H1 (cell line): Measurements from ENCODE around the gene FAM76A. TPM values are rescaled to one million over a fixed set of nuclear protein-coding genes. Genes with fewer than 3 reads are reported as not detected.

ENCODE experiments used
- CTCF ChIA-PET: fragments of 300-600 bp; sonication (Branson Sonifier 250); formaldehyde crosslinking; loops from one replicate; lab custom pipeline; 2021; ENCODE audit not compliant: partially characterized antibody; lab: Charles Lee
- POLR2A ChIA-PET: fragments of 300-600 bp; sonication (Branson Sonifier 250); formaldehyde crosslinking; loops from one replicate; lab custom pipeline; 2021; ENCODE audit warnings: inconsistent platforms; ENCODE audit not compliant: partially characterized antibody; lab: Charles Lee
- DNase-seq, 2 experiments: peaks; one replicate each; pipeline versions ENCODE4 v3.0.0 to v3.0.0-alpha.2; 2010 to 2022; ENCODE audit warnings: low spot score in 2 of 2, low read depth in 1 of 2, mixed read lengths in 1 of 2
- FAIRE-seq: peaks from 2 replicates; lab custom pipeline; 2011; peaks lifted over from hg19 to GRCh38; lab: Jason Lieb, UNC
- H2AFZ ChIP-seq: 2 replicates; pipeline ENCODE4 v1.8.1; 2012; ENCODE audit warnings: low read length, inconsistent platforms
- H2AK5ac ChIP-seq: 2 replicates; pipeline ENCODE4 v1.6.1; 2013; ENCODE audit warnings: low read depth, low read length
- H2BK120ac ChIP-seq: replicated peaks from 2 replicates; pipeline ENCODE3; 2013; ENCODE audit warnings: low read depth, low read length, inconsistent platforms
- H2BK12ac ChIP-seq: 2 replicates; pipeline ENCODE4 v1.6.1; 2013; ENCODE audit warnings: low read depth, low read length
- H2BK15ac ChIP-seq: 2 replicates; pipeline ENCODE4 v1.6.1; 2013; ENCODE audit warnings: low read length
- H2BK20ac ChIP-seq: 2 replicates; pipeline ENCODE4 v1.6.1; 2013; ENCODE audit warnings: low read length
- H2BK5ac ChIP-seq: 2 replicates; pipeline ENCODE4 v1.6.1; 2013; ENCODE audit warnings: low read depth, low read length
- H3K14ac ChIP-seq: 2 replicates; pipeline ENCODE4 v1.6.1; 2013; ENCODE audit warnings: inconsistent platforms; ENCODE audit not compliant: insufficient read length
- H3K18ac ChIP-seq: 2 replicates; pipeline ENCODE4 v1.6.1; 2013; ENCODE audit warnings: low read length; ENCODE audit errors: extremely low read depth
- H3K23ac ChIP-seq: 2 replicates; pipeline ENCODE4 v1.6.1; 2013; ENCODE audit warnings: inconsistent platforms; ENCODE audit not compliant: insufficient read length
- H3K23me2 ChIP-seq: 2 replicates; pipeline ENCODE4 v1.6.1; 2013; ENCODE audit warnings: low read depth, low read length
- H3K27ac ChIP-seq: 2 replicates; pipeline ENCODE4 v1.6.1; 2011; ENCODE audit warnings: low read depth, low read length, inconsistent platforms
- H3K27me3 ChIP-seq, 4 experiments: replicated peaks in 1 of 4; 1 replicate in 1 of 4; 2 replicates in 3 of 4; pipeline versions ENCODE4 v1.6.1 to v1.8.1; 2011 to 2013; ENCODE audit warnings: low read length in 3 of 4, mild to moderate bottlenecking in 3 of 4, inconsistent platforms in 2 of 4, mixed read lengths in 2 of 4, moderate library complexity in 1 of 4; ENCODE audit not compliant: control insufficient read depth in 3 of 4, insufficient read depth in 3 of 4; ENCODE audit errors: extremely low read depth in 1 of 4
- H3K36me3 ChIP-seq, 4 experiments: 2 replicates each; pipeline versions ENCODE4 v1.6.1 to v1.8.1; 2011 to 2013; ENCODE audit warnings: mild to moderate bottlenecking in 4 of 4, low read length in 3 of 4, moderate library complexity in 2 of 4, control low read depth in 1 of 4, inconsistent platforms in 1 of 4; ENCODE audit not compliant: insufficient read depth in 4 of 4, control insufficient read depth in 2 of 4
- H3K4ac ChIP-seq: replicated peaks from 2 replicates; pipeline ENCODE3; 2013; ENCODE audit warnings: low read length, low read depth, mixed read lengths, inconsistent platforms; ENCODE audit not compliant: insufficient read length
- H3K4me1 ChIP-seq, 4 experiments: replicated peaks in 1 of 4; 1 replicate in 1 of 4; 2 replicates in 3 of 4; pipeline versions ENCODE4 v1.6.1 to v1.8.1; 2011 to 2013; ENCODE audit warnings: low read length in 3 of 4, inconsistent platforms in 2 of 4, mixed read lengths in 1 of 4; ENCODE audit not compliant: insufficient read depth in 4 of 4, control insufficient read depth in 3 of 4
- H3K4me2 ChIP-seq, 2 experiments: 2 replicates each; pipeline versions ENCODE4 v1.6.1 to v1.8.1; 2011 to 2013; ENCODE audit warnings: low read depth in 2 of 2, low read length in 2 of 2, control low read depth in 1 of 2, inconsistent platforms in 1 of 2, mild to moderate bottlenecking in 1 of 2; ENCODE audit not compliant: insufficient read depth in 1 of 2
- H3K4me3 ChIP-seq, 4 experiments: fragments of 200-600, 300-600 bp in 1 of 4; sonication (generic), shearing (Covaris generic), sonication (Bioruptor Twin) in 1 of 4; 2 replicates each; pipeline versions ENCODE4 v1.5.1 to v1.8.1; 2011 to 2016; ENCODE audit warnings: low read length in 4 of 4, low read depth in 3 of 4, control low read depth in 2 of 4, inconsistent platforms in 2 of 4, mild to moderate bottlenecking in 2 of 4, mixed read lengths in 1 of 4, moderate library complexity in 1 of 4; ENCODE audit not compliant: insufficient read depth in 2 of 4; ENCODE audit errors: extremely low read depth in 1 of 4
- H3K56ac ChIP-seq: replicated peaks from 2 replicates; pipeline ENCODE3; 2013; ENCODE audit warnings: low read depth, mild to moderate bottlenecking, mixed read lengths, low read length, inconsistent platforms; ENCODE audit not compliant: insufficient read length
- H3K79me1 ChIP-seq: 2 replicates; pipeline ENCODE4 v1.6.1; 2013; ENCODE audit warnings: low read depth, low read length, control low read depth
- H3K79me2 ChIP-seq, 2 experiments: 2 replicates each; pipeline versions ENCODE4 v1.6.1 to v1.8.1; 2012 to 2013; ENCODE audit warnings: low read length in 2 of 2, mild to moderate bottlenecking in 2 of 2, inconsistent platforms in 1 of 2; ENCODE audit not compliant: insufficient read depth in 2 of 2, control insufficient read depth in 1 of 2
- H3K9ac ChIP-seq, 4 experiments: replicated peaks in 1 of 4; 1 replicate in 1 of 4; 2 replicates in 3 of 4; pipeline versions ENCODE4 v1.6.1 to v1.8.1; 2011 to 2013; ENCODE audit warnings: low read depth in 3 of 4, low read length in 3 of 4, control low read depth in 2 of 4, mild to moderate bottlenecking in 2 of 4, moderate library complexity in 2 of 4, inconsistent platforms in 1 of 4; ENCODE audit errors: extremely low read depth in 1 of 4
- H3K9me3 ChIP-seq, 2 experiments: 2 replicates each; pipeline versions ENCODE4 v1.6.1 to v1.8.1; 2012 to 2013; ENCODE audit warnings: mild to moderate bottlenecking in 2 of 2, moderate library complexity in 2 of 2, control low read depth in 1 of 2, inconsistent platforms in 1 of 2, low read depth in 1 of 2, low read length in 1 of 2, mixed read lengths in 1 of 2; ENCODE audit not compliant: insufficient read depth in 2 of 2
- H4K20me1 ChIP-seq, 2 experiments: replicated peaks in 1 of 2; 2 replicates each; pipeline versions ENCODE3 to v1.8.1; 2011 to 2013; ENCODE audit warnings: inconsistent platforms in 2 of 2, low read length in 2 of 2, mild to moderate bottlenecking in 1 of 2; ENCODE audit not compliant: insufficient read depth in 2 of 2, control insufficient read depth in 1 of 2
- H4K5ac ChIP-seq: 2 replicates; pipeline ENCODE4 v1.6.1; 2013; ENCODE audit warnings: low read length, low read depth, mixed read lengths, inconsistent platforms; ENCODE audit not compliant: insufficient read length
- H4K8ac ChIP-seq: 2 replicates; pipeline ENCODE4 v1.8.0; 2013; ENCODE audit warnings: mild to moderate bottlenecking, moderate library complexity, low read length, inconsistent platforms; ENCODE audit not compliant: insufficient read depth; ENCODE audit errors: extremely low read depth
- H4K91ac ChIP-seq: replicated peaks from 2 replicates; pipeline ENCODE3; 2013; ENCODE audit warnings: low read length, mixed read lengths, inconsistent platforms; ENCODE audit not compliant: insufficient read length
- CBX8 ChIP-seq: fragments of 300-800, 300-1000 bp; sonication (generic); IDR thresholded peaks from 2 replicates; pipeline ENCODE4 v1.7.1; 2016; ENCODE audit warnings: low read depth, low read length, borderline replicate concordance
- GABPA ChIP-seq: IDR thresholded peaks from 2 replicates; pipeline ENCODE4 v1.6.1; 2011; ENCODE audit warnings: mild to moderate bottlenecking, low read length, moderate library complexity, borderline replicate concordance; ENCODE audit not compliant: insufficient read depth
- GTF2F1 ChIP-seq: IDR thresholded peaks from 2 replicates; pipeline ENCODE4 v1.6.1; 2012; ENCODE audit warnings: low read depth, low read length, improper control_type of control experiment, borderline replicate concordance
- NANOG ChIP-seq: IDR thresholded peaks from 2 replicates; pipeline ENCODE4 v1.6.1; 2011; ENCODE audit warnings: low read length, low read depth, mild to moderate bottlenecking, inconsistent platforms; ENCODE audit not compliant: insufficient read depth, poor library complexity, severe bottlenecking
- RAD21 ChIP-seq, 2 experiments: IDR thresholded peaks in 1 of 2; conservative IDR thresholded peaks in 1 of 2; 2 replicates each; pipeline ENCODE4 v1.6.1; 2011; ENCODE audit warnings: low read depth in 2 of 2, low read length in 2 of 2, improper control_type of control experiment in 1 of 2, inconsistent platforms in 1 of 2, mild to moderate bottlenecking in 1 of 2, moderate library complexity in 1 of 2
- RXRA ChIP-seq: IDR thresholded peaks from 2 replicates; pipeline ENCODE4 v1.6.1; 2011; ENCODE audit warnings: low read depth, mild to moderate bottlenecking, low read length, moderate library complexity; ENCODE audit not compliant: insufficient read depth
- SP1 ChIP-seq: IDR thresholded peaks from 2 replicates; pipeline ENCODE4 v1.6.1; 2011; ENCODE audit warnings: low read depth, low read length
- TBP ChIP-seq: IDR thresholded peaks from 2 replicates; pipeline ENCODE4 v1.6.1; 2011; ENCODE audit warnings: low read depth, low read length, improper control_type of control experiment
- WGBS, 2 experiments: shearing (Covaris generic) in 1 of 2; methylation state at CpG; one replicate each; pipeline versions ENCODE4 v1.1.6 to v1.1.7; 2013 to 2015; ENCODE audit warnings: low lambda C conversion rate in 2 of 2, mixed read lengths in 2 of 2, inconsistent platforms in 1 of 2, low coverage in 1 of 2, missing lambda C conversion rate in 1 of 2; ENCODE audit not compliant: insufficient replicate concordance in 2 of 2, insufficient coverage in 1 of 2, insufficient read length in 1 of 2; ENCODE audit errors: extremely low coverage in 1 of 2, missing lambda C conversion rate in 1 of 2; 5-methylcytosine and 5-hydroxymethylcytosine counted together
- polyA plus RNA-seq, 7 experiments: library from polyadenylated mRNA; depleted of rRNA in 3 of 7; stranded (reverse) in 5 of 7; unstranded in 2 of 7; fragments of >200 nt in 5 of 7; fragments of 200-250 nt in 2 of 7; gene quantifications; 1 replicate in 5 of 7; 2 replicates in 1 of 7; 4 replicates in 1 of 7; pipeline versions ENCODE4 v1.2.1 to v1.2.3, GENCODE V29; 2011 to 2013; ENCODE audit warnings: missing spikeins in 2 of 7, mixed read lengths in 2 of 7
- total RNA-seq: library from RNA; stranded (reverse); fragmentation: NEBNext Ultra II Directional; extraction: Animal tissue kit (Norgen Biotek cat#: 25700); gene quantifications from 2 replicates; pipeline ENCODE4 v1.2.1, GENCODE V29; 2021
- TF ChIP-seq, protein P1 (sequence below): IDR thresholded peaks from 2 replicates; pipeline ENCODE4 v1.6.1; 2011; ENCODE audit warnings: low read depth, mild to moderate bottlenecking, low read length; ENCODE audit not compliant: insufficient read depth
- TF ChIP-seq, protein P2 (sequence below): IDR thresholded peaks from 2 replicates; pipeline ENCODE4 v1.6.1; 2012; ENCODE audit warnings: inconsistent platforms

Gene FAM76A
- total and polyA plus RNA-seq, 2 of the 8 experiments (the other 6 are each of a cell fraction or from before 2014, with no cell fraction given), result 3.4 to 16.2 TPM

DNA sequence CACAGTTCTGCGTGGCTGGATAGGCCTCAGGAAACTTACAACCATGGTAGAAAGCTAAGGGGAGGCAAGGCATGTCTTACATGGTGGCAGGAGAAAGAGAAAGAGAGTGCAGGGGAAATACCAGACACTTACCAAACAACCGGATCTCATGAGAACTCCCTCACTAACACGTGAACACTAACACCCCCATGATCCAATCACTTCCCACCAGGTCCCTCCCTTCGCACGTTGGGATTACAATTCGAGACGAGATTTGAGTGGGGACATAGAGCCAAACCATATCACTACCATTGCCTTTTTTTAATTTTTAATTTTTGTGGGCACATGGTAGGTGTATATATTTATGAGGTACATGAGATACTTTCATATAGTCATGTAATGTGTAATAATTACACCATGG is 81.0 kb downstream of the FAM76A start:
- no peak for FAIRE-seq
- Histone ChIP-seq H3K4me1 (peaks cover 0 to 5% (median 2%) of the 10 kb centered on the region in 4 experiments; a peak in 2 of 7 replicates), H2BK12ac (peak overlapping the region; percentile 56; the same call in 1 of the 2 replicates), H3K79me2 (no peaks in the 10 kb centered on the region), H2BK5ac (peak overlapping the region; percentile 10; the same call in 1 of the 2 replicates), H3K4me2 (no peak overlapping the region), H3K14ac (no peak overlapping the region), H3K18ac (0 out of 2 replicates have a peak overlapping the region, but pooled peaks have one; percentile 15), H3K36me3 (no peaks in the 10 kb centered on the region), H3K23me2 (no peaks in the 10 kb centered on the region), H2BK120ac (no peak overlapping the region), H3K27ac (0 out of 2 replicates have a peak overlapping the region, but pooled peaks have one; percentile 47), H2AK5ac (no peak overlapping the region), H2BK20ac (no peak overlapping the region), H4K8ac (peak overlapping the region; percentile 28; the same call in 1 of the 2 replicates), H4K20me1 (no peaks in the 10 kb centered on the region), H3K79me1 (no peaks in the 10 kb centered on the region), H3K9ac (no peak overlapping the region; a peak in 1 of 7 replicates), H3K27me3 (peaks cover 0 to 1% (median 0%) of the 10 kb centered on the region in 4 experiments; a peak in 1 of 7 replicates), H3K9me3 (no peaks in the 10 kb centered on the region), H2BK15ac (no peak overlapping the region), H3K56ac (no peak overlapping the region), H4K91ac (peak overlapping the region; percentile 65), H3K4ac (no peak overlapping the region), H2AFZ (no peak overlapping the region), H4K5ac (no peak overlapping the region), H3K4me3 (no peak overlapping the region), H3K23ac (no peak overlapping the region)
- POLR2A ChIA-PET, result interaction anchor here (2.0 to 2.5 kb wide), 2 partner anchors 24 kb away, joined by 7 to 8 read pairs; partner anchors contain the start of gene PPP1R8
- no peak for DNase-seq
- CTCF ChIA-PET, result no interaction called here
- 91% methylated on average over 7 of the region's 7 CpGs; no CpG with 5 or more reads in 1 of the 2 experiments for WGBS, 2 experiments
- TF ChIP-seq RXRA, result no peak
- no peak for TF ChIP-seq GABPA
- TF ChIP-seq, protein P1, sequence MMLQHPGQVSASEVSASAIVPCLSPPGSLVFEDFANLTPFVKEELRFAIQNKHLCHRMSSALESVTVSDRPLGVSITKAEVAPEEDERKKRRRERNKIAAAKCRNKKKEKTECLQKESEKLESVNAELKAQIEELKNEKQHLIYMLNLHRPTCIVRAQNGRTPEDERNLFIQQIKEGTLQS, result no peak
- no peak for TF ChIP-seq NANOG
- TF ChIP-seq RAD21 (IDR thresholded peaks at IDR 0.05 in 1 of 2, conservative IDR thresholded peaks at IDR 0.05 in 1 of 2; ENCODE audit: low read depth in 2 of 2, low read length in 2 of 2), result no peak
- no peak for TF ChIP-seq SP1
- no peak for TF ChIP-seq GTF2F1
- TF ChIP-seq CBX8, result no peak
- TF ChIP-seq TBP, result no peak
- TF ChIP-seq, protein P2, sequence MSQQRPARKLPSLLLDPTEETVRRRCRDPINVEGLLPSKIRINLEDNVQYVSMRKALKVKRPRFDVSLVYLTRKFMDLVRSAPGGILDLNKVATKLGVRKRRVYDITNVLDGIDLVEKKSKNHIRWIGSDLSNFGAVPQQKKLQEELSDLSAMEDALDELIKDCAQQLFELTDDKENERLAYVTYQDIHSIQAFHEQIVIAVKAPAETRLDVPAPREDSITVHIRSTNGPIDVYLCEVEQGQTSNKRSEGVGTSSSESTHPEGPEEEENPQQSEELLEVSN, result no peak
